ENCODE data around the gene CYYR1.

CYYR1 gene

GRCh38 chr21:26513212-26513611 lies 59.9 kb downstream of the CYYR1 start:
- H3K9me3 ChIP-seq (ENCODE audit: severe bottlenecking), result no peaks in the 10 kb centered on the region
- H3K27me3 ChIP-seq (ENCODE audit: insufficient read depth, low read depth, severe bottlenecking), result no peaks in the 10 kb centered on the region
- no peaks in the 10 kb centered on the region for H3K36me3 ChIP-seq
- TF ChIP-seq CTCF (IDR thresholded peaks at IDR 0.05; ENCODE audit: low read depth, low read length), result no peak
- no peak overlapping the region for H3K27ac ChIP-seq
- DNase-seq, result no peak
- no peak overlapping the region for H3K4me3 ChIP-seq (ENCODE audit: low read depth, low read length)

- Histone ChIP-seq H3K9me3 (ENCODE audit: severe bottlenecking) (no peaks in the 10 kb centered on the region), H3K36me3 (no peaks in the 10 kb centered on the region), H3K27me3 (ENCODE audit: insufficient read depth, low read depth, severe bottlenecking) (no peaks in the 10 kb centered on the region), H3K4me3 (ENCODE audit: low read depth, low read length) (no peak overlapping the region), H3K27ac (no peak overlapping the region)
- no peak for TF ChIP-seq CTCF (IDR thresholded peaks at IDR 0.05; ENCODE audit: low read depth, low read length)
- DNase-seq, result no peak
Measured at GRCh38 chr21:26512664-26513063, 60.4 kb downstream of the CYYR1 start.

GRCh38 chr21:26508903-26509302 lies 64.2 kb downstream of the CYYR1 start:
- no peak for TF ChIP-seq CTCF (IDR thresholded peaks at IDR 0.05; ENCODE audit: low read depth, low read length)
- no peak for DNase-seq
- Histone ChIP-seq H3K4me3 (ENCODE audit: low read depth, low read length) (no peak overlapping the region), H3K9me3 (ENCODE audit: severe bottlenecking) (no peaks in the 10 kb centered on the region), H3K27ac (no peak overlapping the region), H3K36me3 (no peaks in the 10 kb centered on the region), H3K27me3 (ENCODE audit: insufficient read depth, low read depth, severe bottlenecking) (no peaks in the 10 kb centered on the region)

- Histone ChIP-seq H3K27ac (no peak overlapping the region), H3K9me3 (ENCODE audit: severe bottlenecking) (no peaks in the 10 kb centered on the region), H3K36me3 (no peaks in the 10 kb centered on the region), H3K4me3 (ENCODE audit: low read depth, low read length) (no peak overlapping the region), H3K27me3 (ENCODE audit: insufficient read depth, low read depth, severe bottlenecking) (no peaks in the 10 kb centered on the region)
- TF ChIP-seq CTCF (IDR thresholded peaks at IDR 0.05; ENCODE audit: low read depth, low read length), result no peak
- DNase-seq, result no peak
Measured at GRCh38 chr21:26506956-26507355, 66.1 kb downstream of the CYYR1 start.

GRCh38 chr21:26505211-26505610 lies 67.9 kb downstream of the CYYR1 start:
- TF ChIP-seq CTCF (IDR thresholded peaks at IDR 0.05; ENCODE audit: low read depth, low read length), result no peak
- Histone ChIP-seq H3K9me3 (ENCODE audit: severe bottlenecking) (no peaks in the 10 kb centered on the region), H3K27me3 (ENCODE audit: insufficient read depth, low read depth, severe bottlenecking) (no peaks in the 10 kb centered on the region), H3K27ac (no peak overlapping the region), H3K36me3 (no peaks in the 10 kb centered on the region), H3K4me3 (ENCODE audit: low read depth, low read length) (no peak overlapping the region)
- no peak for DNase-seq

GRCh38 chr21:26503414-26503813 lies 69.7 kb downstream of the CYYR1 start:
- no peak for DNase-seq
- no peak for TF ChIP-seq CTCF (IDR thresholded peaks at IDR 0.05; ENCODE audit: low read depth, low read length)
- H3K4me3 ChIP-seq (ENCODE audit: low read depth, low read length), result no peak overlapping the region
- H3K36me3 ChIP-seq, result no peaks in the 10 kb centered on the region
- no peak overlapping the region for H3K27ac ChIP-seq
- H3K9me3 ChIP-seq (ENCODE audit: severe bottlenecking), result no peaks in the 10 kb centered on the region
- no peaks in the 10 kb centered on the region for H3K27me3 ChIP-seq (ENCODE audit: insufficient read depth, low read depth, severe bottlenecking)
